SK-N-SH (cell line): Measurements from ENCODE around the gene CEP112. TPM values are rescaled to one million over a fixed set of nuclear protein-coding genes. Genes with fewer than 3 reads are reported as not detected.

ENCODE experiments used
- CTCF ChIA-PET: fragments of 300-600, 350-600 bp; formaldehyde crosslinking; extraction: SDS; loops from one replicate; lab custom pipeline; 2021; lab: Yijun Ruan, JAX
- POLR2A ChIA-PET: fragments of 350-600 bp; sonication (Branson Sonifier 250); formaldehyde crosslinking; extraction: SDS; loops from one replicate; lab custom pipeline; 2020; ENCODE audit warnings: antibody characterized with exemption, inconsistent platforms; lab: Yijun Ruan, JAX
- DNase-seq: peaks from one replicate; pipeline ENCODE4 v3.0.0; 2012
- H2AFZ ChIP-seq: fragments of 200-600 bp; sonication (generic); 2 replicates; pipeline ENCODE4 v1.8.1; 2016; ENCODE audit warnings: antibody characterized with exemption, mild to moderate bottlenecking, low read depth
- H3F3A ChIP-seq: fragments of 200-600 bp; sonication (generic); replicated peaks from 2 replicates; pipeline ENCODE3; 2016; ENCODE audit warnings: antibody characterized with exemption, mild to moderate bottlenecking; ENCODE audit not compliant: insufficient read depth
- H3K27ac ChIP-seq, 2 experiments: fragments of 200-500 bp in 1 of 2; fragments of 200-600 bp in 1 of 2; sonication (Bioruptor generic) in 1 of 2; sonication (generic), shearing (Covaris generic) in 1 of 2; 2 replicates each; pipeline versions ENCODE4 v1.5.1 to v1.6.1; 2014 to 2016; ENCODE audit warnings: low read depth in 2 of 2, inconsistent platforms in 1 of 2, low read length in 1 of 2, mild to moderate bottlenecking in 1 of 2, mixed read lengths in 1 of 2
- H3K27me3 ChIP-seq: fragments of 200-600 bp; sonication (generic), shearing (Covaris generic); 2 replicates; pipeline ENCODE4 v1.6.1; 2016; ENCODE audit warnings: mixed run types; ENCODE audit not compliant: insufficient read depth
- H3K36me3 ChIP-seq, 2 experiments: fragments of 200-500 bp in 1 of 2; fragments of 200-600 bp in 1 of 2; sonication (Bioruptor generic) in 1 of 2; sonication (generic) in 1 of 2; replicated peaks in 1 of 2; 2 replicates each; pipeline versions ENCODE3 to v1.5.1; 2014 to 2016; ENCODE audit warnings: low read length in 1 of 2, mild to moderate bottlenecking in 1 of 2; ENCODE audit not compliant: insufficient read depth in 2 of 2, control insufficient read depth in 1 of 2
- H3K4me1 ChIP-seq, 2 experiments: fragments of 200-500 bp in 1 of 2; fragments of 200-600 bp in 1 of 2; sonication (Bioruptor generic) in 1 of 2; sonication (generic), shearing (Covaris generic) in 1 of 2; 2 replicates each; pipeline versions ENCODE4 v1.5.1 to v1.6.1; 2014 to 2016; ENCODE audit warnings: low read depth in 1 of 2, low read length in 1 of 2, mixed run types in 1 of 2; ENCODE audit not compliant: insufficient read depth in 2 of 2, control insufficient read depth in 1 of 2
- H3K4me2 ChIP-seq: fragments of 200-600 bp; sonication (generic), shearing (Covaris generic); 2 replicates; pipeline ENCODE4 v1.6.1; 2017; ENCODE audit warnings: mixed run types
- H3K4me3 ChIP-seq, 2 experiments: fragments of 200-500 bp in 1 of 2; fragments of 200-600 bp in 1 of 2; sonication (Bioruptor generic) in 1 of 2; sonication (generic), shearing (Covaris generic) in 1 of 2; 2 replicates each; pipeline versions ENCODE4 v1.5.1 to v1.8.1; 2014 to 2016; ENCODE audit warnings: low read depth in 2 of 2, inconsistent platforms in 1 of 2, low read length in 1 of 2, mild to moderate bottlenecking in 1 of 2, mixed read lengths in 1 of 2, moderate library complexity in 1 of 2
- H3K79me2 ChIP-seq: fragments of 200-600 bp; sonication (generic); 2 replicates; pipeline ENCODE4 v1.8.1; 2017; ENCODE audit warnings: mild to moderate bottlenecking; ENCODE audit not compliant: insufficient read depth
- H3K9ac ChIP-seq: fragments of 200-600 bp; sonication (generic); 2 replicates; pipeline ENCODE4 v1.6.1; 2017; ENCODE audit warnings: mixed run types
- H3K9me2 ChIP-seq: fragments of 200-600 bp; sonication (generic); 2 replicates; pipeline ENCODE4 v1.6.1; 2017; ENCODE audit warnings: mixed run types
- H3K9me3 ChIP-seq: fragments of 200-600 bp; sonication (generic); 2 replicates; pipeline ENCODE4 v1.6.1; 2017; ENCODE audit warnings: mixed run types, mild to moderate bottlenecking, moderate library complexity
- H4K20me1 ChIP-seq: fragments of 200-600 bp; sonication (generic); 2 replicates; pipeline ENCODE4 v1.6.1; 2017; ENCODE audit warnings: mild to moderate bottlenecking, mixed run types; ENCODE audit not compliant: insufficient read depth
- CHD2 ChIP-seq: fragments of 150-350 bp; IDR thresholded peaks from 2 replicates; pipeline ENCODE4 v1.6.1; 2018; ENCODE audit warnings: low read length; ENCODE audit not compliant: partially characterized antibody
- CTCF ChIP-seq: fragments of 200-600 bp; sonication (generic); IDR thresholded peaks from 2 replicates; pipeline ENCODE4 v1.6.1; 2017; ENCODE audit warnings: antibody characterized with exemption, mild to moderate bottlenecking, moderate library complexity
- ELF1 ChIP-seq: IDR thresholded peaks from 2 replicates; pipeline ENCODE4 v1.4.0; 2012
- FOSL2 ChIP-seq: IDR thresholded peaks from 2 replicates; pipeline ENCODE4 v1.4.0; 2012; ENCODE audit warnings: low read depth, mild to moderate bottlenecking, moderate library complexity, borderline replicate concordance
- FOXJ3 ChIP-seq: sonication (generic); formaldehyde crosslinking; IDR thresholded peaks from 2 replicates; pipeline ENCODE4 v1.5.1; 2020; ENCODE audit warnings: mild to moderate bottlenecking, missing genetic modification reagents
- GABPA ChIP-seq: IDR thresholded peaks from 2 replicates; pipeline ENCODE4 v1.4.0; 2012; ENCODE audit warnings: low read depth, mild to moderate bottlenecking
- MEF2A ChIP-seq: IDR thresholded peaks from 2 replicates; pipeline ENCODE4 v1.4.0; 2012; ENCODE audit warnings: low read depth, borderline replicate concordance
- MXI1 ChIP-seq: IDR thresholded peaks from 2 replicates; pipeline ENCODE4 v1.6.1; 2012; ENCODE audit warnings: mild to moderate bottlenecking, low read depth, low read length, improper control_type of control experiment
- NFIC ChIP-seq: IDR thresholded peaks from 2 replicates; pipeline ENCODE4 v1.4.0; 2012; ENCODE audit warnings: borderline replicate concordance
- RFX5 ChIP-seq: IDR thresholded peaks from 2 replicates; pipeline ENCODE4 v1.6.1; 2012; ENCODE audit warnings: mild to moderate bottlenecking, improper control_type of control experiment, low read length
- SMC3 ChIP-seq: IDR thresholded peaks from 2 replicates; pipeline ENCODE4 v1.6.1; 2012; ENCODE audit warnings: low read depth, low read length, improper control_type of control experiment
- TAF1 ChIP-seq: IDR thresholded peaks from 2 replicates; pipeline ENCODE4 v1.6.1; 2012; ENCODE audit warnings: low read depth, mild to moderate bottlenecking, low read length, moderate library complexity, borderline replicate concordance
- TCF12 ChIP-seq: IDR thresholded peaks from 2 replicates; pipeline ENCODE4 v1.4.0; 2012
- TEAD4 ChIP-seq: IDR thresholded peaks from 2 replicates; pipeline ENCODE4 v1.4.0; 2012; ENCODE audit warnings: mild to moderate bottlenecking, borderline replicate concordance; ENCODE audit not compliant: insufficient read depth
- WGBS: methylation state at CpG from one replicate; pipeline ENCODE4 v1.1.6; 2017; ENCODE audit warnings: low lambda C conversion rate; 5-methylcytosine and 5-hydroxymethylcytosine counted together
- polyA plus RNA-seq, 3 experiments: library from polyadenylated mRNA; depleted of rRNA; stranded (reverse); fragments of >200 nt; gene quantifications; 2 replicates each; pipeline ENCODE4 v1.2.3, GENCODE V29; 2012
- TF ChIP-seq, protein P1 (sequence below): fragments of 150-350 bp; IDR thresholded peaks from 2 replicates; pipeline ENCODE4 v1.6.1; 2017; ENCODE audit warnings: antibody characterized with exemption, low read length, low read depth, borderline replicate concordance
- TF ChIP-seq, protein P2 (sequence below): IDR thresholded peaks from 2 replicates; pipeline ENCODE4 v1.4.0; 2012; ENCODE audit warnings: low read depth
- TF ChIP-seq, protein P3 (sequence below): fragments of 150-350 bp; IDR thresholded peaks from 2 replicates; pipeline ENCODE4 v1.6.1; 2016; ENCODE audit warnings: mild to moderate bottlenecking, low read depth, low read length

The CEP112 gene
- polyA plus RNA-seq, 1 of the 3 experiments (the other 2 are of a cell fraction) = 7.9 TPM

GRCh38 chr17:66018786-66019185, 173.1 kb downstream of the CEP112 start:
- Histone ChIP-seq H3K79me2 (no peaks in the 10 kb centered on the region), H3K9me3 (peaks cover 12% of the 10 kb centered on the region), H3K36me3 (peaks cover 3 to 18% of the 10 kb centered on the region in 2 experiments), H4K20me1 (no peaks in the 10 kb centered on the region), H2AFZ (no peak overlapping the region), H3K27ac (no peak overlapping the region), H3K27me3 (no peaks in the 10 kb centered on the region), H3F3A (no peaks in the 10 kb centered on the region), H3K4me2 (no peak overlapping the region), H3K9me2 (no peaks in the 10 kb centered on the region), H3K4me1 (no peaks in the 10 kb centered on the region)
- DNase-seq = no peak
- no peak for TF ChIP-seq TCF12
- TF ChIP-seq FOSL2 = no peak
- no peak for TF ChIP-seq MXI1
- no peak for TF ChIP-seq CHD2
- no peak for TF ChIP-seq CTCF
- TF ChIP-seq, protein P1, sequence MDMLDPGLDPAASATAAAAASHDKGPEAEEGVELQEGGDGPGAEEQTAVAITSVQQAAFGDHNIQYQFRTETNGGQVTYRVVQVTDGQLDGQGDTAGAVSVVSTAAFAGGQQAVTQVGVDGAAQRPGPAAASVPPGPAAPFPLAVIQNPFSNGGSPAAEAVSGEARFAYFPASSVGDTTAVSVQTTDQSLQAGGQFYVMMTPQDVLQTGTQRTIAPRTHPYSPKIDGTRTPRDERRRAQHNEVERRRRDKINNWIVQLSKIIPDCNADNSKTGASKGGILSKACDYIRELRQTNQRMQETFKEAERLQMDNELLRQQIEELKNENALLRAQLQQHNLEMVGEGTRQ = no peak
- TF ChIP-seq, protein P2, sequence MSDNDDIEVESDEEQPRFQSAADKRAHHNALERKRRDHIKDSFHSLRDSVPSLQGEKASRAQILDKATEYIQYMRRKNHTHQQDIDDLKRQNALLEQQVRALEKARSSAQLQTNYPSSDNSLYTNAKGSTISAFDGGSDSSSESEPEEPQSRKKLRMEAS = no peak
- TF ChIP-seq, all 33 proteins: peak for 0
- ChIA-PET CTCF (no interaction called here), POLR2A (no interaction called here)
- 90% methylated on average over 2 of the region's 2 CpGs for WGBS
- Histone ChIP-seq H3K9ac (no peak overlapping the region), H3K4me3 (no peak overlapping the region)

DNA sequence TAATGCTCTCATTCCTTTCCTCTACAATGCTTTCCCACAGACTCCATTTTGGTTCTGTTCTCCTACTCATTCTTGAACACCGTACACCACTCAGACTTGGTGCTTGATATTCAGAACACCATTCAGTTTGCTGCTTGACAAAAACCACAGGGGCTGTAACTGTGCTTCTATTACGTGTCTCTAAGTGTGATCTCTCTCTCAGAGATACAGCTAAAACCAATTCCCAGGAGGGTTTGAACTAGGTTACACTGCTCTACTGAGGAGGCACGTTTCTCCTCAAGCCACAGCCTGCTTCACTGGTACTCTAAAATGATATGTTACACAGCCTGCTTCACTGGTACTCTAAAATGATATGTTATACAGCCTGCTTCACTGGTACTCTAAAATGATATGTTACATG, 175.7 kb downstream of the CEP112 start:
- WGBS = 66% methylated on average over 3 of the region's 3 CpGs
- DNase-seq = no peak
- no peak overlapping the region for H2AFZ ChIP-seq
- no peak overlapping the region for H3K27ac ChIP-seq
- peaks cover 0 to 4% of the 10 kb centered on the region in 2 experiments for H3K36me3 ChIP-seq
- no peaks in the 10 kb centered on the region for H3K9me3 ChIP-seq
- H3K27me3 ChIP-seq = no peaks in the 10 kb centered on the region
- H3K4me1 ChIP-seq = no peaks in the 10 kb centered on the region
- no peak for TF ChIP-seq MEF2A
- TF ChIP-seq GABPA = no peak
- TF ChIP-seq NFIC = no peak
- TF ChIP-seq FOXJ3 (CRISPR knock-in tag) = no peak
- TF ChIP-seq, protein P3, sequence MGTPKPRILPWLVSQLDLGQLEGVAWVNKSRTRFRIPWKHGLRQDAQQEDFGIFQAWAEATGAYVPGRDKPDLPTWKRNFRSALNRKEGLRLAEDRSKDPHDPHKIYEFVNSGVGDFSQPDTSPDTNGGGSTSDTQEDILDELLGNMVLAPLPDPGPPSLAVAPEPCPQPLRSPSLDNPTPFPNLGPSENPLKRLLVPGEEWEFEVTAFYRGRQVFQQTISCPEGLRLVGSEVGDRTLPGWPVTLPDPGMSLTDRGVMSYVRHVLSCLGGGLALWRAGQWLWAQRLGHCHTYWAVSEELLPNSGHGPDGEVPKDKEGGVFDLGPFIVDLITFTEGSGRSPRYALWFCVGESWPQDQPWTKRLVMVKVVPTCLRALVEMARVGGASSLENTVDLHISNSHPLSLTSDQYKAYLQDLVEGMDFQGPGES = no peak
- no peak for TF ChIP-seq TAF1
- no peak for TF ChIP-seq SMC3
- TF ChIP-seq, protein P1 = no peak
- TF ChIP-seq CTCF = no peak
- TF ChIP-seq ELF1 = no peak
- TF ChIP-seq RFX5 = no peak
- TF ChIP-seq TEAD4 = no peak
- TF ChIP-seq MXI1 = no peak
- CTCF ChIA-PET = interaction anchor here (0.9 to 1.2 kb wide), 2 partner anchors 28 to 722 kb away, joined by 3 read pairs; no protein-coding TSS in a partner anchor
- no peaks in the 10 kb centered on the region for H3K9me2 ChIP-seq
- H3F3A ChIP-seq = no peaks in the 10 kb centered on the region
- H4K20me1 ChIP-seq = no peaks in the 10 kb centered on the region
- H3K4me2 ChIP-seq = no peak overlapping the region
- no peak overlapping the region for H3K4me3 ChIP-seq
- H3K9ac ChIP-seq = no peak overlapping the region
- POLR2A ChIA-PET = no interaction called here
- no peaks in the 10 kb centered on the region for H3K79me2 ChIP-seq
